ENCODE measurements around the gene ZFP82. TPM values are rescaled to one million over a fixed set of nuclear protein-coding genes. Genes with fewer than 3 reads are reported as not detected.

The ZFP82 gene
- total RNA-seq: 8.5 and 9.2 TPM in 2 replicates
- 4.5 and 5.6 TPM in 2 replicates for polyA plus RNA-seq
- polyA plus RNA-seq (2012): 3.5 and 4.0 TPM in 2 replicates
- 0.24 and 2.1 TPM in 2 replicates for polyA minus RNA-seq (ENCODE audit: low replicate concordance)

GRCh38 chr19:36418287-36419001 is at the start of gene ZFP82:
ZFP82 (minus strand) TSS chr19:36418644; CDS start chr19:36409789, 8,855 bp downstream.
- Histone ChIP-seq H3K27me3 (ENCODE audit: control insufficient read depth, insufficient read depth, low read length) (no peaks in the 10 kb centered on the region), H3K4me3 (replicated peaks in 1 of 4; ENCODE audit: control extremely low read depth in 1 of 4, insufficient read depth in 1 of 4, low read depth in 3 of 4, low read length in 4 of 4) (peak within 1 kb of the TSS; percentile 55 to 79 (median 63)), H3K79me2 (ENCODE audit: control insufficient read depth, insufficient read depth, low read length) (peaks cover 10% of the 10 kb centered on the region), H3K4me2 (ENCODE audit: extremely low read depth, insufficient read depth, low read length) (peak within 1 kb of the TSS; percentile 77), H3K36me3 (ENCODE audit: control insufficient read depth, insufficient read depth, low read length) (no peaks in the 10 kb centered on the region), H3K4me1 (ENCODE audit: control insufficient read depth, extremely low read depth, insufficient read depth, low read length) (no peaks in the 10 kb centered on the region), H3K9me3 (ENCODE audit: control insufficient read depth, insufficient read depth, low read depth, low read length) (no peaks in the 10 kb centered on the region), H3K9ac (ENCODE audit: insufficient read depth, low read length) (peak within 1 kb of the TSS; percentile 73), H3K27ac (ENCODE audit: insufficient read depth, low read length) (peak within 1 kb of the TSS; percentile 86), H4K20me1 (ENCODE audit: control insufficient read depth, extremely low read depth, insufficient read depth, low read length) (no peaks in the 10 kb centered on the region), H2AFZ (ENCODE audit: low read length) (peak within 1 kb of the TSS; percentile 86)
- DNase-seq (ENCODE audit: low read depth in 2 of 2): peak; percentile 81
- TF ChIP-seq CTCF (conservative IDR thresholded peaks at IDR 0.05 in 1 of 2, IDR thresholded peaks at IDR 0.05 in 1 of 2; ENCODE audit: low read depth in 1 of 2, low read length in 2 of 2) (no peak), EZH2 (IDR thresholded peaks at IDR 0.05; ENCODE audit: low read length, missing control alignments) (no peak)

- DNase-seq (ENCODE audit: low read depth in 2 of 2): peak in 1 of 2 donors; percentile 67
- Histone ChIP-seq H3K9ac (ENCODE audit: insufficient read depth, low read length) (no peak overlapping the region), H3K4me2 (ENCODE audit: extremely low read depth, insufficient read depth, low read length) (no peak overlapping the region), H3K27me3 (ENCODE audit: control insufficient read depth, insufficient read depth, low read length) (no peaks in the 10 kb centered on the region), H3K4me3 (replicated peaks in 1 of 4; ENCODE audit: control extremely low read depth in 1 of 4, insufficient read depth in 1 of 4, low read depth in 3 of 4, low read length in 4 of 4) (no peak overlapping the region), H2AFZ (ENCODE audit: low read length) (no peak overlapping the region), H3K79me2 (ENCODE audit: control insufficient read depth, insufficient read depth, low read length) (no peaks in the 10 kb centered on the region), H3K27ac (ENCODE audit: insufficient read depth, low read length) (no peak overlapping the region), H3K9me3 (ENCODE audit: control insufficient read depth, insufficient read depth, low read depth, low read length) (no peaks in the 10 kb centered on the region), H3K36me3 (ENCODE audit: control insufficient read depth, insufficient read depth, low read length) (no peaks in the 10 kb centered on the region), H3K4me1 (ENCODE audit: control insufficient read depth, extremely low read depth, insufficient read depth, low read length) (no peaks in the 10 kb centered on the region), H4K20me1 (ENCODE audit: control insufficient read depth, extremely low read depth, insufficient read depth, low read length) (no peaks in the 10 kb centered on the region)
- TF ChIP-seq EZH2 (IDR thresholded peaks at IDR 0.05; ENCODE audit: low read length, missing control alignments) (no peak), CTCF (conservative IDR thresholded peaks at IDR 0.05 in 1 of 2, IDR thresholded peaks at IDR 0.05 in 1 of 2; ENCODE audit: low read depth in 1 of 2, low read length in 2 of 2) (no peak)
Measured at GRCh38 chr19:36460046-36460445, 41.6 kb upstream of the ZFP82 start.

- DNase-seq (ENCODE audit: low read depth in 2 of 2): no peak
- H3K4me3 ChIP-seq (replicated peaks in 1 of 4; ENCODE audit: control extremely low read depth in 1 of 4, insufficient read depth in 1 of 4, low read depth in 3 of 4, low read length in 4 of 4): no peak overlapping the region
- no peaks in the 10 kb centered on the region for H3K27me3 ChIP-seq (ENCODE audit: control insufficient read depth, insufficient read depth, low read length)
- H3K9me3 ChIP-seq (ENCODE audit: control insufficient read depth, insufficient read depth, low read depth, low read length): no peaks in the 10 kb centered on the region
- H3K4me2 ChIP-seq (ENCODE audit: extremely low read depth, insufficient read depth, low read length): no peak overlapping the region
- H3K79me2 ChIP-seq (ENCODE audit: control insufficient read depth, insufficient read depth, low read length): no peaks in the 10 kb centered on the region
- no peak overlapping the region for H3K27ac ChIP-seq (ENCODE audit: insufficient read depth, low read length)
- H2AFZ ChIP-seq (ENCODE audit: low read length): no peak overlapping the region
- H4K20me1 ChIP-seq (ENCODE audit: control insufficient read depth, extremely low read depth, insufficient read depth, low read length): no peaks in the 10 kb centered on the region
- H3K36me3 ChIP-seq (ENCODE audit: control insufficient read depth, insufficient read depth, low read length): no peaks in the 10 kb centered on the region
- H3K9ac ChIP-seq (ENCODE audit: insufficient read depth, low read length): no peak overlapping the region
- H3K4me1 ChIP-seq (ENCODE audit: control insufficient read depth, extremely low read depth, insufficient read depth, low read length): no peaks in the 10 kb centered on the region
- TF ChIP-seq CTCF (conservative IDR thresholded peaks at IDR 0.05 in 1 of 2, IDR thresholded peaks at IDR 0.05 in 1 of 2; ENCODE audit: low read depth in 1 of 2, low read length in 2 of 2) (no peak), EZH2 (IDR thresholded peaks at IDR 0.05; ENCODE audit: low read length, missing control alignments) (no peak)
Measured at GRCh38 chr19:36456831-36457230, 38.4 kb upstream of the ZFP82 start.
